Neuronal stem cell (in vitro differentiated cells): Measurements from ENCODE around the gene OR4N2. TPM values are rescaled to one million over a fixed set of nuclear protein-coding genes. Genes with fewer than 3 reads are reported as not detected.
"Not testable (repeated sequence)": the region's sequence is repeated elsewhere in the genome, so short reads cannot be mapped to it uniquely, and the experiment has no call there.

Experiments
- DNase-seq: peaks from one replicate; pipeline ENCODE4 v3.0.0-alpha.2; 2013; ENCODE audit warnings: low spot score
- H2AFZ ChIP-seq: one replicate; pipeline ENCODE4 v1.6.1; 2013; ENCODE audit warnings: mild to moderate bottlenecking, low read length, inconsistent platforms
- H2AK5ac ChIP-seq: 2 replicates; pipeline ENCODE4 v1.6.1; 2013; ENCODE audit warnings: low read depth, mild to moderate bottlenecking, inconsistent platforms, low read length, moderate library complexity, mixed read lengths
- H2BK120ac ChIP-seq: 2 replicates; pipeline ENCODE4 v1.6.1; 2013; ENCODE audit warnings: low read depth, mild to moderate bottlenecking, inconsistent platforms, low read length, moderate library complexity, mixed read lengths
- H2BK12ac ChIP-seq: one replicate; pipeline ENCODE4 v1.6.1; 2013; ENCODE audit warnings: low read length, inconsistent platforms
- H2BK15ac ChIP-seq: 2 replicates; pipeline ENCODE4 v1.6.1; 2013; ENCODE audit warnings: mild to moderate bottlenecking, low read length, inconsistent platforms, mixed read lengths
- H2BK5ac ChIP-seq: one replicate; pipeline ENCODE4 v1.6.1; 2013; ENCODE audit warnings: inconsistent platforms, mild to moderate bottlenecking, low read length, moderate library complexity
- H3K14ac ChIP-seq: one replicate; pipeline ENCODE4 v1.6.1; 2013; ENCODE audit warnings: low read length, inconsistent platforms
- H3K18ac ChIP-seq: 2 replicates; pipeline ENCODE4 v1.6.1; 2013; ENCODE audit warnings: low read length, inconsistent platforms
- H3K23ac ChIP-seq: 2 replicates; pipeline ENCODE4 v1.6.1; 2013; ENCODE audit warnings: low read depth, mild to moderate bottlenecking, mixed read lengths, low read length, inconsistent platforms; ENCODE audit not compliant: poor library complexity
- H3K27ac ChIP-seq: replicated peaks from 3 replicates; pipeline ENCODE4 v1.5.1; 2013; ENCODE audit warnings: low read length, inconsistent platforms
- H3K27me3 ChIP-seq, 3 experiments: 2 replicates each; pipeline ENCODE4 v1.6.1; 2013; ENCODE audit warnings: low read length in 3 of 3, mild to moderate bottlenecking in 2 of 3, inconsistent platforms in 1 of 3, low read depth in 1 of 3, mixed read lengths in 1 of 3, moderate library complexity in 1 of 3; ENCODE audit not compliant: control insufficient read depth in 3 of 3, insufficient read depth in 3 of 3
- H3K36me3 ChIP-seq, 2 donors: replicated peaks in 1 of 2; 2 replicates each; pipeline ENCODE4 v1.6.1; 2013; ENCODE audit warnings: low read length in 2 of 2; ENCODE audit not compliant: control insufficient read depth in 2 of 2, insufficient read depth in 2 of 2
- H3K4ac ChIP-seq: 2 replicates; pipeline ENCODE4 v1.6.1; 2013; ENCODE audit warnings: inconsistent platforms, mild to moderate bottlenecking, low read length, moderate library complexity
- H3K4me1 ChIP-seq, 2 donors: 1 replicate in 1 of 2; 2 replicates in 1 of 2; pipeline ENCODE4 v1.6.1; 2013; ENCODE audit warnings: low read length in 2 of 2, low read depth in 1 of 2; ENCODE audit not compliant: control insufficient read depth in 2 of 2, insufficient read depth in 1 of 2
- H3K4me2 ChIP-seq: one replicate; pipeline ENCODE4 v1.6.1; 2013; ENCODE audit warnings: mild to moderate bottlenecking, low read length, inconsistent platforms; ENCODE audit not compliant: insufficient read depth, poor library complexity, severe bottlenecking
- H3K4me3 ChIP-seq, 2 donors: 2 replicates each; pipeline ENCODE4 v1.5.1; 2013; ENCODE audit warnings: low read length in 2 of 2, mild to moderate bottlenecking in 2 of 2, inconsistent platforms in 1 of 2, moderate library complexity in 1 of 2
- H3K79me1 ChIP-seq: one replicate; pipeline ENCODE4 v1.6.1; 2013; ENCODE audit warnings: low read depth, mild to moderate bottlenecking, inconsistent platforms, low read length, moderate library complexity
- H3K9ac ChIP-seq: one replicate; pipeline ENCODE4 v1.6.1; 2013; ENCODE audit warnings: mild to moderate bottlenecking, low read depth, low read length, inconsistent platforms; ENCODE audit not compliant: poor library complexity
- H3K9me3 ChIP-seq, 2 donors: replicated peaks in 1 of 2; 2 replicates each; pipeline versions ENCODE3 to v1.6.1; 2013; ENCODE audit warnings: low read length in 2 of 2, mild to moderate bottlenecking in 2 of 2, inconsistent platforms in 1 of 2, low read depth in 1 of 2, mixed read lengths in 1 of 2, moderate library complexity in 1 of 2; ENCODE audit not compliant: control insufficient read depth in 2 of 2, insufficient read depth in 1 of 2
- H4K8ac ChIP-seq: one replicate; pipeline ENCODE4 v1.6.1; 2013; ENCODE audit warnings: low read depth, mild to moderate bottlenecking, inconsistent platforms, low read length, moderate library complexity
- H4K91ac ChIP-seq: one replicate; pipeline ENCODE4 v1.6.1; 2013; ENCODE audit warnings: low read length, low read depth, mild to moderate bottlenecking, inconsistent platforms; ENCODE audit not compliant: poor library complexity
- WGBS, 2 donors: extraction: QIAGEN DNeasy Blood & Tissue Kit; methylation state at CpG; one replicate each; pipeline ENCODE4 v1.1.7; 2013; ENCODE audit warnings: missing lambda C conversion rate in 2 of 2, mixed read lengths in 1 of 2; ENCODE audit not compliant: insufficient read length in 2 of 2, insufficient replicate concordance in 1 of 2; ENCODE audit errors: extremely low coverage in 2 of 2; 5-methylcytosine and 5-hydroxymethylcytosine counted together
- polyA plus RNA-seq, 2 experiments: library from polyadenylated mRNA; stranded (reverse); fragments of 200-250 nt; gene quantifications; one replicate each; pipeline ENCODE4 v1.2.3, GENCODE V29; 2013

The OR4N2 gene
- not detected for polyA plus RNA-seq (2013, experiment 1 of 2)
- not detected for polyA plus RNA-seq (2013, experiment 2 of 2)

- not testable (repeated sequence) for H2AFZ ChIP-seq, H3K4me1 ChIP-seq, H2BK5ac ChIP-seq, H3K27me3 ChIP-seq, H3K23ac ChIP-seq, H2BK12ac ChIP-seq, H4K91ac ChIP-seq, H3K18ac ChIP-seq, H3K14ac ChIP-seq, H3K4me3 ChIP-seq, H2BK15ac ChIP-seq, H3K27ac ChIP-seq, H3K9me3 ChIP-seq, H2AK5ac ChIP-seq, H4K8ac ChIP-seq, H3K79me1 ChIP-seq, H3K4ac ChIP-seq, H3K36me3 ChIP-seq, H3K9ac ChIP-seq, H2BK120ac ChIP-seq, H3K4me2 ChIP-seq, DNase-seq
- WGBS, 2 donors: no CpG with 5 or more reads among the region's 1 CpG
These were observed at the start of gene OR4N2 for GRCh38 chr14:19803470-19803869. OR4N2 (plus strand) TSS chr14:19803770; CDS start chr14:19827449, 23,679 bp downstream.

- WGBS, 2 donors: no CpG with 5 or more reads among the region's 2 CpGs
- Histone ChIP-seq H2BK15ac (no peak overlapping the region), H3K36me3 (no peaks in the 10 kb centered on the region)
These were observed 49.4 kb upstream of the OR4N2 start for GRCh38 chr14:19754172-19754571.

GRCh38 chr14:19771491-19771890 is 32.1 kb upstream of the OR4N2 start:
- not testable (repeated sequence) for H3K23ac ChIP-seq, H2AFZ ChIP-seq, H3K4ac ChIP-seq, H3K18ac ChIP-seq, H2BK15ac ChIP-seq, H3K27me3 ChIP-seq, H2BK120ac ChIP-seq, H3K4me2 ChIP-seq, H3K9ac ChIP-seq, H4K8ac ChIP-seq, H3K14ac ChIP-seq, H3K36me3 ChIP-seq, H4K91ac ChIP-seq, H3K4me1 ChIP-seq, H3K9me3 ChIP-seq, DNase-seq, H2BK12ac ChIP-seq, H3K79me1 ChIP-seq, H2AK5ac ChIP-seq, H3K4me3 ChIP-seq, H2BK5ac ChIP-seq, H3K27ac ChIP-seq
- WGBS, 2 donors: no CpG with 5 or more reads among the region's 3 CpGs

More at GRCh38 chr14:19754172-19754571, 49.4 kb upstream of the OR4N2 start:
- H3K27ac ChIP-seq: no peak overlapping the region
- H3K4me3 ChIP-seq: no peak overlapping the region
- no peak overlapping the region for H3K23ac ChIP-seq
- peaks cover 0 to 1% of the 10 kb centered on the region in 2 donors for H3K9me3 ChIP-seq
- H2BK5ac ChIP-seq: no peak overlapping the region
- H2BK12ac ChIP-seq: no peak overlapping the region
- H3K4ac ChIP-seq: no peak overlapping the region
- H2BK120ac ChIP-seq: no peak overlapping the region
- no peak overlapping the region for H2AK5ac ChIP-seq
- no peak overlapping the region for H4K91ac ChIP-seq
- H3K9ac ChIP-seq: no peak overlapping the region
- no peak overlapping the region for H3K18ac ChIP-seq
- no peaks in the 10 kb centered on the region for H3K27me3 ChIP-seq
- H3K4me2 ChIP-seq: no peak overlapping the region
- H3K4me1 ChIP-seq: no peaks in the 10 kb centered on the region
- no peak overlapping the region for H3K14ac ChIP-seq
- no peak overlapping the region for H4K8ac ChIP-seq
- no peak overlapping the region for H2AFZ ChIP-seq
- DNase-seq: no peak
- H3K79me1 ChIP-seq: no peaks in the 10 kb centered on the region

GRCh38 chr14:19771895-19772430 is 31.6 kb upstream of the OR4N2 start:
- no peak for DNase-seq
- no CpG with 5 or more reads among the region's 1 CpG for WGBS, 2 donors
- no peaks in the 10 kb centered on the region for H3K4me1 ChIP-seq
- H3K27me3 ChIP-seq: no peaks in the 10 kb centered on the region
- no peak overlapping the region for H4K8ac ChIP-seq
- H2BK15ac ChIP-seq: no peak overlapping the region
- no peak overlapping the region for H2AK5ac ChIP-seq
- no peak overlapping the region for H2BK12ac ChIP-seq
- H4K91ac ChIP-seq: no peak overlapping the region
- H2BK120ac ChIP-seq: no peak overlapping the region
- H2BK5ac ChIP-seq: no peak overlapping the region
- no peak overlapping the region for H3K27ac ChIP-seq
- H2AFZ ChIP-seq: no peak overlapping the region
- peaks cover 0 to 9% of the 10 kb centered on the region in 2 donors for H3K9me3 ChIP-seq
- H3K4ac ChIP-seq: no peak overlapping the region
- H3K4me2 ChIP-seq: no peak overlapping the region
- H3K23ac ChIP-seq: no peak overlapping the region
- H3K9ac ChIP-seq: no peak overlapping the region
- no peak overlapping the region for H3K14ac ChIP-seq
- H3K36me3 ChIP-seq: no peaks in the 10 kb centered on the region
- H3K4me3 ChIP-seq: no peak overlapping the region
- H3K18ac ChIP-seq: no peak overlapping the region
- H3K79me1 ChIP-seq: no peaks in the 10 kb centered on the region
